ENCODE results near the gene TSPAN18.

GRCh38 chr11:44874284-44874683, 147.5 kb downstream of the TSPAN18 start:
- TF ChIP-seq CTCF (IDR thresholded peaks at IDR 0.05) (no peak), EP300 (IDR thresholded peaks at IDR 0.05) (no peak), POLR2A (IDR thresholded peaks at IDR 0.05) (no peak)

Data from ovary (tissue), 3 donors.